Neural cell (in vitro differentiated cells): ENCODE data around the gene ESYT2.
"Not testable (repeated sequence)": the region's sequence is repeated elsewhere in the genome, so short reads cannot be mapped to it uniquely, and the experiment has no call there.

Source experiments
- CTCF ChIP-seq: fragments of 450-650 bp; IDR thresholded peaks from 2 replicates; pipeline ENCODE4 v1.5.1; 2014; ENCODE audit warnings: antibody characterized with exemption, mild to moderate bottlenecking, moderate library complexity; ENCODE audit not compliant: poor library complexity, severe bottlenecking
- EZH2 ChIP-seq: fragments of 200-600, 300-800 bp; shearing (Covaris generic), sonication (generic); IDR thresholded peaks from 2 replicates; pipeline ENCODE4 v1.6.1; 2014; ENCODE audit warnings: antibody characterized with exemption, low read length, borderline replicate concordance, mild to moderate bottlenecking; ENCODE audit not compliant: insufficient read depth, poor library complexity, severe bottlenecking
- RAD21 ChIP-seq: fragments of 450-650 bp; conservative IDR thresholded peaks from 2 replicates; pipeline ENCODE4 v1.6.1; 2014; ENCODE audit warnings: antibody characterized with exemption, mild to moderate bottlenecking, moderate library complexity
- SMC3 ChIP-seq: fragments of 450-650 bp; conservative IDR thresholded peaks from 2 replicates; pipeline ENCODE4 v1.6.1; 2014; ENCODE audit warnings: antibody characterized with exemption, mild to moderate bottlenecking, moderate library complexity; ENCODE audit not compliant: poor library complexity

DNA sequence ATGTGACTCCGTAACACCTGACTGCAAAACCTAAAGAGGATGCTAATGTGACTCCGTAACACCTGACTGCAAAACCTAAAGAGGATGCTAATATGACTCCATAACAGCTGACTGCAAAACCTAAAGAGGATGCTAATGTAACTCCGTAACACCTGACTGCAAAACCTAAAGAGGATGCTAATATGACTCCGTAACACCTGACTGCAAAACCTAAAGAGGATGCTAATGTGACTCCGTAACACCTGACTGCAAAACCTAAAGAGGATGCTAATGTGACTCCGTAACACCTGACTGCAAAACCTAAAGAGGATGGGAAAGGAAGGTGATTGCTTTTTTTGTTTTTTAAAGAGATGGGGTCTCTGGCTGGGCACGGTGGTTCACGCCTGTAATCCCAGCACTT is 9.9 kb upstream of the ESYT2 start:
- TF ChIP-seq EZH2, CTCF, RAD21, SMC3: not testable (repeated sequence)
